ENCODE results near the gene AVPI1.
"Not testable (repeated sequence)": the region's sequence is repeated elsewhere in the genome, so short reads cannot be mapped to it uniquely, and the experiment has no call there.

The AVPI1 gene

DNA sequence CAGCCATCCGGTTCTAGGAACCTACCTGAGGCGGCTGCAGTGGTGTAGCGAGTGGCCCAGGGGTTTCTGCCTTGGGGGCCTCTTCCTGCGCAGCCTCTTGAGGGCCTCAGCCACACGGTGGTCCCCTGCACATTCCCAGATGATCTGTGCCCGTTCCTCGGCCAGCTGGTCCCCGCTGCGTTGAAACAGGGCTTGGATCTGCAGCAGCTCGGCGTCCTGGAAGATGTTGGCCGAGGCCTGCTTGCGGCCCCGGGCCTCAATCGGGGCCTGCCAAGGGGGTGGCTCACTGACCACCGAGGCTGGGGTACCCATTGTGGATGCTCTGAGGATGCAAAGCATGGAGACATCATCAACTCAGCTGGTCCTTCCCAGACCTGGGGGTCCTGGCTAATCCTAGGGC, 7.4 kb downstream of the AVPI1 start:
- no peak for DNase-seq

DNA sequence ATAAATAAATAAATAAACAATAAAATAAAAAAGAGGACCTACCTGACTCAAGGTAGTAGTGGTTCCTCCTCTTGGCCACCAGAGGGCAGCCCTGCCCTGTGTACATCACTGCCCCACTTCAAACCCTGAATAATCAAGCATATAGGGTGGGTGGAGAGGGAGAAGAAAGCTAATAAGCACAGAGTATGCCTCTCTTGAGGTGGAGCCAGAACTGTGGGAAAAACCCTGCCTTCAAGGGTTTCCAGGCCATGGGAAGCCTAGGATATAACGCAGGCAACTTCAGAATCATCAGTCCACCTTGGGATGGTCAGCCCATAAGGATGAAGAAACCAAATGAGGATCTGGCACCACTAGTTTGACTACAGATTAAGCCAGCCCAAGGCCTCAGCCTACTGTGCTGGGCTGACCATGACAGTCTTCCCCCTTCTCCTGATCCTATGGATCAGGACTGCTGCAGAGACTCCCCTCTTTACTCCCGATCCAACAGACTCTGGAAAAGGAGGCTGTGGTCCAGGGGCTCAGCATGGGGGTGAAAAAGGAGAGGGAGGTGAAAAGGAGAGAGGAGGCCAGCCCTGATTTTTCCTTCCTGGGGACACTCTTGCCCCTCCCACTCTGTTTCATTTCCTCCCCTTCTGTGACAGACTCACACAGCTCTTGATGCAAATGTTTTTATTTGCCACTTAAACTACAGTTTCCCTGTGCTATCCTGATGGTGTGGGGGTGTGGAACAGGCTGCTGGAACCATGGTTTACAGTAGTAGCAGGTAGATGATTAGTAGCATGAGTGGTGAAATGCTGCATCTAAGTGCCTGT, 10.1 kb downstream of the AVPI1 start:
- peak; percentile 44 for DNase-seq

GRCh38 chr10:97675222-97675621, 11.8 kb downstream of the AVPI1 start:
- no peak for DNase-seq

DNA sequence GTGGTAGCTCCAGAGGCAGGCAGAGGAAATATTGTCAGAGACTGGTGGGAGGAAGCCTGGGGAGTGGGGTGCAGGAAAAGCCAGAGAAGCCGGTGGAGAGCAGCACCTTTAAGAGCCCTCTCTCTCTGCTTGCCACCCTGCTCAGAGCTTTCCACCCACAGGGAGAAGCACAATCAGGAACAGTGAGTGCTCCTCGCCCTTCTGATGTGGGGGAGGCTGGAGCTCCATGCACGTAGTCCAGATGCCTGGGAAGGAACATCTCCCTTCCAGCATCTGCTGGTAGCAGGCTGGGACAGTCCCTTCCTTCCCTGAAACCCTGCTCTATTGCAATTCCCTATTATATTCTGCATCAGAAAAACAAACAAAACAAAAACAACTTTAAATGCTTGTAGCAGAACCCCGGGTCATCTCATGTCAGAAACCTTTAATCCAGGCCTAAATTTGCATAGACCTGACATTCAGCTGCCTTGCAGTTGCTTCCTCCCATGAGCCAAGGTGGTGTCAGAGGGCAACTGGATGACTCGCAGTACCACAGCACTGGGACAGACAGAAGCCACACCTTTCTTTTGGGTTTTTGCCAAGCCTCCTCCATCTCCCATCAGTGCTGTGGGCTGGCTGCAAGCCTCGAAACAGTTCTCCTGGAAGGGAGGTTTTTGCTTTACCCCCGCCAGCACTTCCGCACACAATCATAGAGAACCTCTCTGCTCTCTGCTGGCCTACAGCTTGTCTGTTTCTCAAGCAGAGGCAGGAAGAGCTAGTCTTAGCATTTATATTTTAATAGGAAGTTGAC, 13.1 kb downstream of the AVPI1 start:
- peak; percentile 37 for DNase-seq

- DNase-seq: no peak
These were observed 17.5 kb downstream of the AVPI1 start for GRCh38 chr10:97669571-97669970.

DNA sequence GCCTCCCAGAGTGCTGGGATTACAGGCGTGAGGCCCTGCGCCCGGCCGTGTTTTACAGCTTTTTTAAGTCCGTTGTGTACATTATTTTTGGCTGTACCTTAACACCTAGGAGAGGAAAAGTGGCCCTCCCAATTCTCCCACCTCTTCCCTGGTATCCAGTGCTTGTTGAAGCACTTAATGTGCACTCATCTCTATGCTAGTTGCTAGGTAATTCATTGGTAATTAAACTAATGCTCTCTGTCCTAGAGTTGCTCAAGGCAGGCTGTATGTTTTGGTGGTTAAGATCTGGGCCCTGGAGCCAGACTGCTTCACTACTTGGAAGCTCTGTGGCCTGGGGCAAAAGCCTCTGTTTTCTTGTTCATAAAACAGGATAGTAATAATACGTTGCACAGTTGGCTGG, 19.6 kb downstream of the AVPI1 start:
- DNase-seq: no peak

DNA sequence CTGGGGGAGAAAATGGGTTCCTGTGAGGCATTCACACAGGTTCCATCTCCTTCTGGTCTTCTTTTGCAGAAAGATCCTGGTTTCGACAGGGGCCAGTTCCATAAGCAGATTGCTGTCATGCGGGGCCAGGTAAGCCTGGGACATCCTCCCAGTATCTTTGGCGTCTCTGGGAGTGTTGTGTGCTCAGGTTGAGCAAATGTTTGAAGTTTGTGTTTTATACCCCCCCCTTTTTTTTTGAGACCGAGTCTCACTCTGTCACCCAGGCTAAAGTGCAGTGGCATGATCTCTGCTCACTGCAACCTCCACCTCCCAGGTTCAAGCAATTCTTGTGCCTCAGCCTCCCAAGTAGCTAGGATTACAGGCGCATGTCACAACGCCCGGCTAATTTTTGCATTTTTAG, 20.0 kb downstream of the AVPI1 start:
- DNase-seq: no peak

GRCh38 chr10:97664282-97664850, 22.7 kb downstream of the AVPI1 start:
- no peak for DNase-seq

GRCh38 chr10:97659589-97659988, 27.5 kb downstream of the AVPI1 start:
- DNase-seq: no peak

DNA sequence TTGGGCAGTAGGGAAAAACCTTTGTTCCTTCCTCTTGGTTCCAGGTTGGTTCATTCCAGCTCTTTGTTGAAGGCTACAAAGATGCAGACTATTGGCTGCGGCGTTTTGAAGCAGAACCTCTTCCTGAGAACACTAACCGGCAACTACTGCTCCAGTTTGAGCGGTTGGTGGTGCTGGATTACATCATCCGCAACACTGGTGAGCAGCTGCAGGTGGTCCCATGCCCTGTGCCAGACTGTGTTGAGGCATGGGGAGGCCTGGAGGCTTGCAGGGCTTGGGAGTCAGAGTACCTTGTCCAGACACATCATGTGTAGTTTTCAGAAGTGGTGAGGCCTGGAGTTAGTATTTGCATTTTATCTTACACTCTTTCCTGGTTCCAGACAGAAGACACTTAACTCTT, 30.3 kb downstream of the AVPI1 start:
- DNase-seq: no peak

- DNase-seq: no peak
These were observed 35.3 kb downstream of the AVPI1 start for GRCh38 chr10:97651773-97652172.

DNA sequence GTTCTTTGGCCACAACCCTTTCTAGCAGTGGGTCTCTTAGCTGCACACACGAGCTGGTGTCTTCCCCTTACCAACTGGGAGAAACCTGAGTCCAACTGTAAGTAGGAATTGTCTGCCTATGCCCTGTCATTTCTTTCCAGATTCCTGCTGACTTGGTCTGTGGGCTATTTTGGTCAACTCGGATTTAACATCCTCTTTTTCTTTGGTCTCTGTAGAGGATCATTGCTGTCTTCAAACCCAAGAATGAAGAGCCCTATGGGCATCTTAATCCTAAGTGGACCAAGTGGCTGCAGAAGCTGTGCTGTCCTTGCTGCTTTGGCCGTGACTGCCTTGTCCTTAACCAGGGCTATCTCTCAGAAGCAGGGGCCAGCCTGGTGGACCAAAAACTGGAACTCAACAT, 36.3 kb downstream of the AVPI1 start:
- no peak for DNase-seq

GRCh38 chr10:97649405-97649750, 37.7 kb downstream of the AVPI1 start:
- not testable (repeated sequence) for DNase-seq

DNA sequence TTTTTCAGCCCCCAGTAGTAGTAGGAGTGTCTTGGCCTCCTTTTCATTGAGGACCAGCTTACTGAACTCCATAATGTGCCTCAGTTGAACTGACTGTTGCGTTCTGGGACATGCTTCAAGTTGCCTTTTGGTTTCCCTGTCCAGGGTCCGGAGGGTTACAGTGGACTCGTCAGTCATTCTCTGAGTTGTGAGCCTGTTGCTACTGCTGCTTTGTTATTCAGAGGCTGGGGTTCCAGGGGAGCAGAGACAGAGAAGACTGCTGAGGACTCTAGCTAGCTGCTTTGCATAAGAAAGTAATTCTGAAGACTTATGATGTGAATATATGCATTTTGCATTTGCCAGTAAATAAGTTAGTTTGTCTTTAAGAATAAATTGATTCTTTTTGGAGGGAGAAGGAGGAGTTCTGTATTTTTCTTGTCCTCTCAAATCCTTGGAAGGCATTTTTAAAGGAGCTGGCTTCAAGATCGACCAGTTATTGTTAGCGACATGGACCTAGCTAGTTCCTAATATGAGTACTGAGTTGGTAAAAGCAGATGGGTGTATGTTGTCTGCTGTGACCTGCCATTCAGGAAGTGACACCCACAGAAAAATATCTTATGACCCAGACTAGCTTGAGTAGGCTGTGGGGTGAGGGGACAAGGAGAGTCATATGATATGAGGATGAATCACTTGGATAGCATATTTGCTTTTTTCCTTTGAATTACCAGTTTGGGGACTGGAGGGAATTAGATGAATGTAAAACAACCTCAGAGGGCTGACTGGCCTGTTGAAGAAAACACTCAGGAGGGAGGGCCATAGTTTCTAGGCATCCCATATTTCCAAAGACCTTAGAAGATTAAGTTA, 38.3 kb downstream of the AVPI1 start:
- peak; percentile 40 for DNase-seq

- no peak for DNase-seq
These were observed 39.5 kb downstream of the AVPI1 start for GRCh38 chr10:97647556-97647955.

DNA sequence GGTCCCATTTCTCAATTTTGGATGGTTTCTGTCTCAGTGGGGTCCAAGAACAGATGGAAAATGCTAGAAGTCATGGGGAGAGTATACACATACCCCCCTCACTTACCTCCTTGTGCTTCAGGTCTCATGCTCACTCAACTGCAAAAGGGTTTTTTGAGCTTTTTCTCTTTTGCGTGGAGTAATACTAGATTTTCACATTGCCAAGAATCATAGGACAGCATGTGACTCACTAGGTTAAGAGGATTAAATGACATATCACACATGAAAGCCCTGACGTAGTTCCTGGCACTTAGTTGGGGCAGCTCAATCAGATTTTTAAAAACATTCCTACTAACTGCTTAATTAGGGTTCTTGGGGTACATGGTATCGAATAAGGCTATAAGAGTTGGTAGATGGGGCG, 42.1 kb downstream of the AVPI1 start:
- no peak for DNase-seq

DNA sequence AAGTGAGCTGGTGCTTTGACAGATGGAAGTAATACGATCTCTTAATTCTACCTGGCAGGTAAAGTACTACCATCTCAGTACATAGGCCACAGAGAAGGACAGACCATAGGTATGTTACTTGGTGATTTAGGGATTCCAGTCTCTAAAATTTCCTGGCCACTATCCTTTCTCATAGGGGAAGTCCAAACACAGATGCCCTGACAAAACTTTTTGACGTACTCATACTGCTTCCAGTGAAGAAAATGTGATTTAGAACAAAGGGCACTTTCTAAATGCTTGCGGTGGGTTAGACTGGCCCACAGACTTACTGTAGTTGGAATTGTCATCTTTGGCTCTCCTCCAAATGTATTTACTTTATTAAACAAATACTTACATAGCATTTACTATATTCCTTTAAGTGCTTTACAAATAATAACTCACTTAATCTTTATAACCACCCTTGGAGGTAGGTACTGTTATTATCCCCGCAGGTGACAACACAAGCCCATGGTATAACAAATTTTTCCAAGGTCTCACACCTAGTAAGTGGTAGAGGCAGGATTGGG, 43.5 kb downstream of the AVPI1 start:
- no peak for DNase-seq

GRCh38 chr10:97642471-97643159, 44.4 kb downstream of the AVPI1 start:
- DNase-seq: not testable (repeated sequence)

DNA sequence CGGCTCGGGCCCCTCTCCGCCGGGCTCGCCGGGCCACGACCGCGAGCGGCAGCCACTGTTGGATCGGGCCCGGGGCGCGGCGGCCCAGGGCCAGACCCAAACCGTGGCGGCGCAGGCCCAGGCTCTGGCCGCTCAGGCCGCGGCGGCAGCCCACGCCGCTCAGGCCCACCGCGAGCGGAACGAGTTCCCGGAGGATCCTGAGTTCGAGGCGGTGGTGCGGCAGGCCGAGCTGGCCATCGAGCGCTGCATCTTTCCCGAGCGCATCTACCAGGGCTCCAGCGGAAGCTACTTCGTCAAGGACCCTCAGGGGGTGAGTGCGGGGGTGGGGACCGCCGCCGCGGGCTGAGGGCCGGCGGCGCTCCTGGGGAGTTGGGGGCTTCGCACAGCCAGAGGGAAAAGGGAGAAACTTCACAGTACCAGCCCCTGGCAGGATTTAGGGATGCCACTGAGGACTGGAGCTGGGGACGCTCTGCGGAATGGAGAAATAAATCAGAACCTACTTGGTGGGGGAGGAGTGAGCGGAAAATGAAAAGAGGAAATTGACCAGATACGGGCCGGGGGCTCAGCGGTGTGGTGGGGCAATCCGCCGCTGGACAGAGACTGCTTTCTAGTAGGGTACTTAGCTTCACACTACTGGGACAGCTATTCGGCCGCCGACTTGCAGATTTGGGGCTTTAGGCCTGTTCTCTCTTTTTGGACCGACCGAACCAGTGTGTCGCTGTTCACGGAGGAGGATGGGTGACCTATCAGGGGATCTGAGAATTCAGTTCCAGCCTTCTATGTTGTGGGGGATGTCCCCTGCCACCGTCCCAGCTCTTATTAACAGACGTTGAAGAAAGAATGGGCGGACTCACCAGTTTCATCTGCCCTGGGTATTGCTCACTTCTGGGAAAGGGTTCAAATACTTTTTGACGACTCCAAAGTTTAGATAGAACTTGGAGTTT, 45.9 kb downstream of the AVPI1 start:
- peak; percentile 41 for DNase-seq

GRCh38 chr10:97640174-97640867, 46.7 kb downstream of the AVPI1 start, which contains the start of gene PI4K2A:
PI4K2A (plus strand) TSS chr10:97640671; CDS start chr10:97640743, 72 bp downstream.
- peak; percentile 100 for DNase-seq
